Measurements from ENCODE around the gene PRIM2. TPM values are rescaled to one million over a fixed set of nuclear protein-coding genes. Genes with fewer than 3 reads are reported as not detected.

PRIM2 gene
- polyA plus RNA-seq, 1 donor from 2014 or later, result 10.0 TPM

GRCh38 chr6:57313009-57313408 lies 4.4 kb upstream of the PRIM2 start:
- Histone ChIP-seq H3K9me3 (ENCODE audit: low read length) (no peaks in the 10 kb centered on the region), H3K4me3 (ENCODE audit: low read length) (no peak overlapping the region), H3K27ac (ENCODE audit: low read length) (no peak overlapping the region), H3K27me3 (ENCODE audit: insufficient read depth, low read depth, low read length) (no peaks in the 10 kb centered on the region), H3K9me2 (ENCODE audit: insufficient read depth, low read length) (no peaks in the 10 kb centered on the region), H3F3A (ENCODE audit: insufficient read depth, low read length, poor library complexity, severe bottlenecking) (no peaks in the 10 kb centered on the region), H3K9ac (ENCODE audit: low read length) (no peak overlapping the region), H4K20me1 (ENCODE audit: insufficient read depth) (no peaks in the 10 kb centered on the region), H2AFZ (ENCODE audit: low read depth, low read length) (no peak overlapping the region), H3K36me3 (ENCODE audit: insufficient read depth, low read length) (no peaks in the 10 kb centered on the region), H3K79me2 (replicated peaks; ENCODE audit: insufficient read depth, low read length) (peaks cover 6% of the 10 kb centered on the region), H3K4me2 (ENCODE audit: low read length) (no peak overlapping the region)
- TF ChIP-seq MXI1 (conservative IDR thresholded peaks at IDR 0.05; ENCODE audit: poor library complexity, severe bottlenecking) (no peak), EP300 (conservative IDR thresholded peaks at IDR 0.05; ENCODE audit: poor library complexity, severe bottlenecking) (no peak), TAF1 (IDR thresholded peaks at IDR 0.05; ENCODE audit: low read depth) (no peak), RAD21 (conservative IDR thresholded peaks at IDR 0.05) (no peak), REST (IDR thresholded peaks at IDR 0.05; ENCODE audit: borderline replicate concordance) (no peak), SMC3 (conservative IDR thresholded peaks at IDR 0.05; ENCODE audit: poor library complexity) (no peak), EZH2 (IDR thresholded peaks at IDR 0.05; ENCODE audit: borderline replicate concordance, insufficient read depth, low read length, poor library complexity, severe bottlenecking) (no peak), POLR2AphosphoS5 (IDR thresholded peaks at IDR 0.05) (no peak)
- TF ChIP-seq, protein P1, sequence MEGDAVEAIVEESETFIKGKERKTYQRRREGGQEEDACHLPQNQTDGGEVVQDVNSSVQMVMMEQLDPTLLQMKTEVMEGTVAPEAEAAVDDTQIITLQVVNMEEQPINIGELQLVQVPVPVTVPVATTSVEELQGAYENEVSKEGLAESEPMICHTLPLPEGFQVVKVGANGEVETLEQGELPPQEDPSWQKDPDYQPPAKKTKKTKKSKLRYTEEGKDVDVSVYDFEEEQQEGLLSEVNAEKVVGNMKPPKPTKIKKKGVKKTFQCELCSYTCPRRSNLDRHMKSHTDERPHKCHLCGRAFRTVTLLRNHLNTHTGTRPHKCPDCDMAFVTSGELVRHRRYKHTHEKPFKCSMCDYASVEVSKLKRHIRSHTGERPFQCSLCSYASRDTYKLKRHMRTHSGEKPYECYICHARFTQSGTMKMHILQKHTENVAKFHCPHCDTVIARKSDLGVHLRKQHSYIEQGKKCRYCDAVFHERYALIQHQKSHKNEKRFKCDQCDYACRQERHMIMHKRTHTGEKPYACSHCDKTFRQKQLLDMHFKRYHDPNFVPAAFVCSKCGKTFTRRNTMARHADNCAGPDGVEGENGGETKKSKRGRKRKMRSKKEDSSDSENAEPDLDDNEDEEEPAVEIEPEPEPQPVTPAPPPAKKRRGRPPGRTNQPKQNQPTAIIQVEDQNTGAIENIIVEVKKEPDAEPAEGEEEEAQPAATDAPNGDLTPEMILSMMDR (IDR thresholded peaks at IDR 0.05; ENCODE audit: poor library complexity, severe bottlenecking), result no peak

- Histone ChIP-seq H2AFZ (ENCODE audit: low read depth, low read length) (no peak overlapping the region), H3K36me3 (ENCODE audit: insufficient read depth, low read length) (no peaks in the 10 kb centered on the region), H3K4me2 (ENCODE audit: low read length) (no peak overlapping the region)
Measured at GRCh38 chr6:57313711-57314471, 3.5 kb upstream of the PRIM2 start.

More at GRCh38 chr6:57313711-57314471, 3.5 kb upstream of the PRIM2 start:
- no peaks in the 10 kb centered on the region for H3K9me3 ChIP-seq (ENCODE audit: low read length)
- no peaks in the 10 kb centered on the region for H4K20me1 ChIP-seq (ENCODE audit: insufficient read depth)
- no peak overlapping the region for H3K4me3 ChIP-seq (ENCODE audit: low read length)
- no peaks in the 10 kb centered on the region for H3K9me2 ChIP-seq (ENCODE audit: insufficient read depth, low read length)
- no peak overlapping the region for H3K9ac ChIP-seq (ENCODE audit: low read length)
- no peaks in the 10 kb centered on the region for H3K27me3 ChIP-seq (ENCODE audit: insufficient read depth, low read depth, low read length)
- TF ChIP-seq RAD21 (conservative IDR thresholded peaks at IDR 0.05) (no peak), TAF1 (IDR thresholded peaks at IDR 0.05; ENCODE audit: low read depth) (no peak), EZH2 (IDR thresholded peaks at IDR 0.05; ENCODE audit: borderline replicate concordance, insufficient read depth, low read length, poor library complexity, severe bottlenecking) (no peak), POLR2AphosphoS5 (IDR thresholded peaks at IDR 0.05) (no peak), MXI1 (conservative IDR thresholded peaks at IDR 0.05; ENCODE audit: poor library complexity, severe bottlenecking) (no peak), SMC3 (conservative IDR thresholded peaks at IDR 0.05; ENCODE audit: poor library complexity) (no peak)
- TF ChIP-seq, protein P1 (IDR thresholded peaks at IDR 0.05; ENCODE audit: poor library complexity, severe bottlenecking), result no peak
- H3F3A ChIP-seq (ENCODE audit: insufficient read depth, low read length, poor library complexity, severe bottlenecking), result no peaks in the 10 kb centered on the region
- H3K79me2 ChIP-seq (replicated peaks; ENCODE audit: insufficient read depth, low read length), result peaks cover 13% of the 10 kb centered on the region
- H3K27ac ChIP-seq (ENCODE audit: low read length), result no peak overlapping the region

Data from neural cell (in vitro differentiated cells).